GM23248 (cell line): ENCODE results near the gene ACKR3. TPM values are rescaled to one million over a fixed set of nuclear protein-coding genes. Genes with fewer than 3 reads are reported as not detected.

Experiments
- DNase-seq: peaks from one replicate; pipeline ENCODE4 v3.0.0-alpha.2; 2015
- H2AFZ ChIP-seq: fragments of 200-600 bp; sonication (generic); 2 replicates; pipeline ENCODE4 v1.6.1; 2016; ENCODE audit warnings: antibody characterized with exemption
- H3F3A ChIP-seq: fragments of 200-600 bp; sonication (generic); 2 replicates; pipeline ENCODE4 v1.6.1; 2016; ENCODE audit warnings: mild to moderate bottlenecking, antibody characterized with exemption, mixed run types; ENCODE audit not compliant: insufficient read depth
- H3K27ac ChIP-seq: fragments of 200-600 bp; sonication (generic); 2 replicates; pipeline ENCODE4 v1.5.1; 2016; ENCODE audit warnings: mild to moderate bottlenecking
- H3K27me3 ChIP-seq: fragments of 200-600 bp; sonication (generic); replicated peaks from 2 replicates; pipeline ENCODE4 v1.6.1; 2016; ENCODE audit warnings: mild to moderate bottlenecking; ENCODE audit not compliant: insufficient read depth
- H3K36me3 ChIP-seq: fragments of 200-600 bp; sonication (generic); 2 replicates; pipeline ENCODE4 v1.6.1; 2016; ENCODE audit warnings: low read depth, mild to moderate bottlenecking
- H3K4me1 ChIP-seq: fragments of 200-600 bp; sonication (generic); 2 replicates; pipeline ENCODE4 v1.6.1; 2016; ENCODE audit warnings: mild to moderate bottlenecking; ENCODE audit not compliant: insufficient read depth
- H3K4me2 ChIP-seq: fragments of 200-600 bp; sonication (generic); one replicate; pipeline ENCODE4 v1.6.1; 2016; ENCODE audit warnings: mild to moderate bottlenecking; ENCODE audit not compliant: unreplicated experiment
- H3K4me3 ChIP-seq: fragments of 200-600 bp; sonication (generic); 2 replicates; pipeline ENCODE4 v1.5.1; 2016; ENCODE audit warnings: mild to moderate bottlenecking
- H3K79me2 ChIP-seq: fragments of 200-600 bp; sonication (generic); 2 replicates; pipeline ENCODE4 v1.6.1; 2016; ENCODE audit warnings: mild to moderate bottlenecking; ENCODE audit not compliant: insufficient read depth
- H3K9ac ChIP-seq: fragments of 200-600 bp; sonication (generic); 2 replicates; pipeline ENCODE4 v1.6.1; 2016; ENCODE audit warnings: mild to moderate bottlenecking
- H3K9me2 ChIP-seq: fragments of 200-600 bp; sonication (generic); 2 replicates; pipeline ENCODE4 v1.6.1; 2016; ENCODE audit warnings: mixed run types, mild to moderate bottlenecking, moderate library complexity; ENCODE audit not compliant: insufficient read depth
- H3K9me3 ChIP-seq: fragments of 200-600 bp; sonication (generic); one replicate; pipeline ENCODE4 v1.6.1; 2017; ENCODE audit warnings: low read depth
- H4K20me1 ChIP-seq: fragments of 200-600 bp; sonication (generic); 2 replicates; pipeline ENCODE4 v1.6.0; 2016; ENCODE audit not compliant: insufficient read depth
- EZH2 ChIP-seq: fragments of 200-600 bp; sonication (generic); IDR thresholded peaks from 2 replicates; pipeline ENCODE4 v1.6.1; 2018; ENCODE audit warnings: antibody characterized with exemption, mild to moderate bottlenecking; ENCODE audit not compliant: insufficient read depth, poor library complexity, severe bottlenecking
- EZH2phosphoT487 ChIP-seq: fragments of 200-600 bp; sonication (generic); IDR thresholded peaks from 2 replicates; pipeline ENCODE4 v1.6.1; 2018; ENCODE audit warnings: antibody characterized with exemption, moderate library complexity, mild to moderate bottlenecking, low read depth; ENCODE audit not compliant: insufficient read depth
- WGBS, 2 experiments: methylation state at CpG; one replicate each; pipeline ENCODE4 v1.1.6; 2015 to 2017; ENCODE audit warnings: low lambda C conversion rate in 2 of 2, low coverage in 1 of 2; ENCODE audit errors: missing lambda C conversion rate in 2 of 2; 5-methylcytosine and 5-hydroxymethylcytosine counted together
- in situ Hi-C: fragments of 300-500 bp; cut with MboI; formaldehyde crosslinking; loops from 2 replicates; pipeline ENCODE4 v1.15.0; 2020
- polyA plus RNA-seq: library from polyadenylated mRNA; unstranded; fragments of >200 nt; fragmentation: Nextera tagmentation; extraction: Ambion mirVana; gene quantifications from 2 replicates; pipeline ENCODE4 v1.2.1, GENCODE V29; 2016
- total RNA-seq: library from RNA; depleted of rRNA; stranded (reverse); fragments of >200 nt; shearing (Covaris generic); gene quantifications from 2 replicates; pipeline ENCODE4 v1.2.3, GENCODE V29; 2014

ACKR3 gene
- total and polyA plus RNA-seq, 2 experiments from 2014 or later, result 6.1 to 8.5 TPM

DNA sequence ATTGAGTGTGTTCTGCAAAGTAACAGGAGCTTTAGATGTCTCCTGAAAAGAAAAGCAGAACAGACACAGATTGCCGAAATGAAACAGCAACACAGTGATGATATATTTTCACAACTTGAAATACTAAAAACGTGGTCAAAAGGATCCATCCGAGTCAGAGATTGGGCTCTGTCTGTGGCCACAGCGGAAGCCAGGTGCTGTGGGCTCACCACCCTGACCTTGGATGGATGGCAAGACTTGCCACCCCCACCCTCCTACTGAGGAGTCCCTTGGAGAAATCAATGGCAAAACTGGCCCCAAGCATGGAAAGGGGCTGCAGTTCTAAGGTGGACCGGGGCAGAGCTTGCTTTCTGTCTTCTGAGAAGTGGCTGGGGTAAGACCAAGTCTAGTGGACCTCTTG lies 31.4 kb upstream of the ACKR3 start:
- 35 to 47% methylated on average over 5 of the region's 5 CpGs for WGBS, 2 experiments
- DNase-seq, result no peak
- no peaks in the 10 kb centered on the region for H3F3A ChIP-seq
- TF ChIP-seq EZH2, result no peak
- no peak for TF ChIP-seq EZH2phosphoT487
- no peaks in the 10 kb centered on the region; the same call in 1 of the 2 replicates for H3K27me3 ChIP-seq
- in situ Hi-C loops, result no loop called here
- no peaks in the 10 kb centered on the region for H3K36me3 ChIP-seq
- H4K20me1 ChIP-seq, result no peaks in the 10 kb centered on the region
- H3K9ac ChIP-seq, result no peak overlapping the region
- no peak overlapping the region for H3K27ac ChIP-seq
- no peaks in the 10 kb centered on the region for H3K79me2 ChIP-seq
- H2AFZ ChIP-seq, result no peak overlapping the region
- H3K9me2 ChIP-seq, result no peaks in the 10 kb centered on the region
- no peak overlapping the region for H3K4me2 ChIP-seq
- H3K4me1 ChIP-seq, result no peaks in the 10 kb centered on the region
- H3K4me3 ChIP-seq, result no peak overlapping the region
- no peaks in the 10 kb centered on the region for H3K9me3 ChIP-seq

DNA sequence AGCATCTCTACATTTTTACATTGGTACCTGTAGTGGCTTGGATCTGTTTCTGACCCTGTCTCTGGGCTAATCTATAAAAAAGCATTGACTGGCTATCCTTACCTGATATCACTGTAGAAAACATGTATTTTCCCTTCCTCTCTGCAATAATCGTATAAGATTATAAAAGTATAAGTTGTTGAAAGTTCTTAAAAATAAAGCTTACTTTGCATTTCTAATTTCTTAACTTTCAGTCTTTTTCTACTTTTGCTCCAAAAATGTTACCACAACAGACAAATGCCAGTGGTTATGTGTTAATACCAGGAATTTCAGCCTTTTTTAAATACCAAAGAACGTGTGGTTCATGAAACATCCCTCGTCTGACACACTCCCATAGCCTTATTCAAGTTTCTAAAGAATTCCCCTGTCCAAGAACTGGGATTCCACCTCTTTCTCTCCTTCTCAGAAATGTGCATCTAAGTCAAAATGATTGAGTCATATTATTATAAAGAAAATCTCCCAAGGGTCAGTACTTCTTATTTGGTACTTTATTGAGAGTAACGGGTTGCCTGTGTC lies 28.5 kb upstream of the ACKR3 start:
- no peaks in the 10 kb centered on the region for H3K9me3 ChIP-seq
- no peaks in the 10 kb centered on the region; the same call in 1 of the 2 replicates for H3K27me3 ChIP-seq
- no peak overlapping the region for H3K4me3 ChIP-seq
- no peaks in the 10 kb centered on the region for H3F3A ChIP-seq
- no peak overlapping the region for H3K4me2 ChIP-seq
- no peaks in the 10 kb centered on the region for H4K20me1 ChIP-seq
- in situ Hi-C loops, result no loop called here
- H3K9me2 ChIP-seq, result no peaks in the 10 kb centered on the region
- 25 to 33% methylated on average over 4 of the region's 4 CpGs for WGBS, 2 experiments
- no peak overlapping the region for H3K27ac ChIP-seq
- no peaks in the 10 kb centered on the region for H3K36me3 ChIP-seq
- H3K9ac ChIP-seq, result no peak overlapping the region
- H3K4me1 ChIP-seq, result no peaks in the 10 kb centered on the region
- no peak for TF ChIP-seq EZH2phosphoT487
- no peak for TF ChIP-seq EZH2
- peak; percentile 50 for DNase-seq
- no peak overlapping the region for H2AFZ ChIP-seq
- H3K79me2 ChIP-seq, result no peaks in the 10 kb centered on the region

DNA sequence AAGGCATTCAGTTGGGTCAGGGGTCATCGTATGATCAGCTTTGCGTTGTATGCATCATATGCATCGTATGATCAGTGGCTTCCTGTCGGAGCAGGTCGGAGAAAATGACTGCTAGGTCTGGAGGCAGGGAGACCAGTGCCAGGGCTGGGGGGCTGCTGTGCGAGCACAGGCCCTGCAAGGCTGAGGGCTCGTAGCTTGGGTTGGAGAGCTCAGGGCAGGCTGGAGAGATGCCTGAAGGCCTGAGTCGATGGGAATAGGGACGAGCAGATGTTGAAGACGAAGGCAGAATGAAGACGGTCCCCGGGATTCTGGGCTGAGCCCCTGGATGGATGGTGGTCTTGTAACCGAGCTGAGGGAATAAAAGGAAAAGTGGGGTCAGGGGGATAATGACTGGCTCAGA lies 25.3 kb upstream of the ACKR3 start:
- WGBS, 2 experiments, result 80 to 86% methylated on average over 13 of the region's 13 CpGs
- DNase-seq, result no peak
- Histone ChIP-seq H3K4me1 (no peaks in the 10 kb centered on the region), H3K27ac (no peak overlapping the region), H3K27me3 (no peaks in the 10 kb centered on the region; the same call in 1 of the 2 replicates), H3K79me2 (no peaks in the 10 kb centered on the region), H3K9ac (no peak overlapping the region), H4K20me1 (no peaks in the 10 kb centered on the region), H3K4me2 (no peak overlapping the region), H3K36me3 (no peaks in the 10 kb centered on the region), H3K9me2 (no peaks in the 10 kb centered on the region), H3F3A (no peaks in the 10 kb centered on the region), H3K4me3 (no peak overlapping the region), H2AFZ (no peak overlapping the region), H3K9me3 (no peaks in the 10 kb centered on the region)
- no peak for TF ChIP-seq EZH2phosphoT487
- TF ChIP-seq EZH2, result no peak
- in situ Hi-C loops, result no loop called here

DNA sequence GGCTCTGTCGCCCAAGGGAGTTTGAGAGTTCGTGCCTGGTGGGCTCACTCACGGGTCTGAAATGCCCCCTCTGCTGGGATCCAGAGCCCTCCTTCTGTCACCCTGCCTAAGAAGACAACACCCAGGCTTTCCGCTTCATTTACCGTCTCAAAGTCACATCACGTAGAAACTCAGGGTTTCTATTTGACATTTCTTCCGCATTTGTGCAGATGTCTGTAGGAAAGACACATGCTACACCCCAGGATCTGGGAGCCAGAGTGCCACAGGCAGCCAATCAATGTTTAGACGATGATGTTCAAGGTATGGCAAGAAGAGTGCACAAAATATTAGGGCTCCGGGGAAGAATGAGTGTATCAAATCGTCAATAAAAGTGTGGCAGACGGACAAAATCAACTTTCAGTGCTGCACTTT lies 24.4 kb upstream of the ACKR3 start:
- no peaks in the 10 kb centered on the region for H3K36me3 ChIP-seq
- no peak overlapping the region for H3K4me3 ChIP-seq
- no peaks in the 10 kb centered on the region for H3K4me1 ChIP-seq
- H3K27me3 ChIP-seq, result no peaks in the 10 kb centered on the region; the same call in 1 of the 2 replicates
- H3K9me3 ChIP-seq, result no peaks in the 10 kb centered on the region
- whole genome bisulfite sequencing, 2 experiments, result 69 to 75% methylated on average over 11 of the region's 11 CpGs
- no peaks in the 10 kb centered on the region for H3K9me2 ChIP-seq
- no peaks in the 10 kb centered on the region for H4K20me1 ChIP-seq
- no peaks in the 10 kb centered on the region for H3K79me2 ChIP-seq
- no peak overlapping the region for H3K27ac ChIP-seq
- TF ChIP-seq EZH2phosphoT487, result no peak
- TF ChIP-seq EZH2, result no peak
- in situ Hi-C loops, result no loop called here
- no peak for DNase-seq
- no peak overlapping the region for H3K9ac ChIP-seq
- no peak overlapping the region for H2AFZ ChIP-seq
- no peaks in the 10 kb centered on the region for H3F3A ChIP-seq
- no peak overlapping the region for H3K4me2 ChIP-seq
